HEK293T (cell line): ENCODE results near the gene CCNL2.

Experiments used
- ARNT ChIP-seq: fragments of 450-650 bp; IDR thresholded peaks from 2 replicates; pipeline ENCODE4 v1.6.1; 2017; ENCODE audit warnings: mild to moderate bottlenecking
- BHLHE40 ChIP-seq: fragments of 450-650 bp; IDR thresholded peaks from 2 replicates; pipeline ENCODE4 v1.6.1; 2016; ENCODE audit warnings: mild to moderate bottlenecking, moderate library complexity, borderline replicate concordance
- ELF4 ChIP-seq: fragments of 450-650 bp; IDR thresholded peaks from 2 replicates; pipeline ENCODE4 v1.6.1; 2017; ENCODE audit warnings: antibody characterized with exemption
- FOXA1 ChIP-seq: fragments of 450-650 bp; IDR thresholded peaks from 2 replicates; pipeline ENCODE4 v1.6.1; 2016; ENCODE audit warnings: mild to moderate bottlenecking
- FOXK2 ChIP-seq: fragments of 450-650 bp; IDR thresholded peaks from 2 replicates; pipeline ENCODE4 v1.6.1; 2016; ENCODE audit warnings: mild to moderate bottlenecking
- FOXM1 ChIP-seq: fragments of 450-650 bp; IDR thresholded peaks from 2 replicates; pipeline ENCODE4 v1.6.1; 2017; ENCODE audit warnings: mild to moderate bottlenecking, borderline replicate concordance
- HDGF ChIP-seq: fragments of 450-650 bp; IDR thresholded peaks from 2 replicates; pipeline ENCODE4 v1.6.1; 2017; ENCODE audit warnings: antibody characterized with exemption, borderline replicate concordance
- LEF1 ChIP-seq: fragments of 450-650 bp; IDR thresholded peaks from 2 replicates; pipeline ENCODE4 v1.6.1; 2017; ENCODE audit warnings: mild to moderate bottlenecking, borderline replicate concordance
- NFRKB ChIP-seq: fragments of 450-650 bp; IDR thresholded peaks from 2 replicates; pipeline ENCODE4 v1.6.1; 2016; ENCODE audit warnings: mild to moderate bottlenecking, moderate library complexity
- SP1 ChIP-seq: fragments of 450-650 bp; IDR thresholded peaks from 2 replicates; pipeline ENCODE4 v1.6.1; 2017
- SUZ12 ChIP-seq: fragments of 450-650 bp; IDR thresholded peaks from 2 replicates; pipeline ENCODE4 v1.6.1; 2016; ENCODE audit warnings: mild to moderate bottlenecking
- TARDBP ChIP-seq: fragments of 450-650 bp; IDR thresholded peaks from 2 replicates; pipeline ENCODE4 v1.6.1; 2016
- ZNF384 ChIP-seq: fragments of 450-650 bp; IDR thresholded peaks from 2 replicates; pipeline ENCODE4 v1.6.1; 2016
- TF ChIP-seq, protein P1 (sequence below): fragments of 450-650 bp; IDR thresholded peaks from 2 replicates; pipeline ENCODE4 v1.6.1; 2016

DNA sequence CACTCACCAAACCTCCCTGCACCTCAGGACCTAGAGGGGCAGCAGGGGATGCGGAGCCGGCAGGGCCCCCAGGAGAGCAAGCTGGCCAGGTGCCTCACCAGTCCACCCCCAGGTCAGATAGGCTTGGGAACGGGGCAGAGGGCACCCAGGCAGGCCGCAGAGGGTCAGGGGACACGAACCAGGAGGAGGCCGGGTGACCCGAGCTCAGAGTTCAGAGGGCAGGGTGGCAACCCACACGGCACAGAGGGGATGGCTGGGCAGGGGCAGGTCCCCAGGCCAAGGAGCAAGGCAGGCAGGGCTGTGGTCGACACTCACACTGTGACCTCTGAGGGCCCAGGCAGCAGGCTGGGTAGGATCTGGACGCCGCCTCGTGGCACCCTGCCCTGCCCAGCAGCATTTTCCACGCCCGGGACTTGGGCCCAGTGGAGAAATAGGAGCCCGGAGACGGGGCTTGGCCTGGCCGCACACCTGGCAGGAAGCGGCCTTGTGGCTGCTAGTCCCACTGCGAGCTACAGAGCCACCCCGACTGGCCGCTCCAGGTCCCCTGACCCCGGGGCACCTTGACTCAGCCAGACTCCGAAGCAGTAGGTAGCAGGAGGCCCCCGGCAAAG lies 55.2 kb downstream of the CCNL2 start:
- TF ChIP-seq, protein P1, sequence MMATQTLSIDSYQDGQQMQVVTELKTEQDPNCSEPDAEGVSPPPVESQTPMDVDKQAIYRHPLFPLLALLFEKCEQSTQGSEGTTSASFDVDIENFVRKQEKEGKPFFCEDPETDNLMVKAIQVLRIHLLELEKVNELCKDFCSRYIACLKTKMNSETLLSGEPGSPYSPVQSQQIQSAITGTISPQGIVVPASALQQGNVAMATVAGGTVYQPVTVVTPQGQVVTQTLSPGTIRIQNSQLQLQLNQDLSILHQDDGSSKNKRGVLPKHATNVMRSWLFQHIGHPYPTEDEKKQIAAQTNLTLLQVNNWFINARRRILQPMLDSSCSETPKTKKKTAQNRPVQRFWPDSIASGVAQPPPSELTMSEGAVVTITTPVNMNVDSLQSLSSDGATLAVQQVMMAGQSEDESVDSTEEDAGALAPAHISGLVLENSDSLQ = no peak
- TF ChIP-seq BHLHE40 (no peak), LEF1 (no peak), TARDBP (no peak), NFRKB (no peak), SUZ12 (no peak), FOXA1 (no peak), SP1 (no peak), FOXK2 (no peak), FOXM1 (no peak), ARNT (no peak), ZNF384 (no peak), HDGF (no peak), ELF4 (no peak)
